Ishikawa (cell line): Measurements from ENCODE around the gene RPA1.

Source experiments
- CEBPB ChIP-seq: IDR thresholded peaks from 2 replicates; pipeline ENCODE4 v1.6.1; 2012
- CREB1 ChIP-seq: IDR thresholded peaks from 2 replicates; pipeline ENCODE4 v1.6.1; 2012; ENCODE audit warnings: low read depth
- EGR1 ChIP-seq: IDR thresholded peaks from 2 replicates; pipeline ENCODE4 v1.6.1; 2012
- EP300 ChIP-seq: IDR thresholded peaks from 2 replicates; pipeline ENCODE4 v1.6.1; 2012; ENCODE audit warnings: borderline replicate concordance
- FOXM1 ChIP-seq: IDR thresholded peaks from 2 replicates; pipeline ENCODE4 v1.6.1; 2012; ENCODE audit warnings: low read depth, borderline replicate concordance
- NFIC ChIP-seq: IDR thresholded peaks from 2 replicates; pipeline ENCODE4 v1.6.1; 2012
- RAD21 ChIP-seq: IDR thresholded peaks from 2 replicates; pipeline ENCODE4 v1.6.1; 2012; ENCODE audit warnings: low read depth
- TAF1 ChIP-seq: IDR thresholded peaks from 2 replicates; pipeline ENCODE4 v1.6.1; 2012; ENCODE audit warnings: low read depth, mild to moderate bottlenecking
- TCF12 ChIP-seq: IDR thresholded peaks from 2 replicates; pipeline ENCODE4 v1.6.1; 2012; ENCODE audit warnings: low read depth
- TEAD4 ChIP-seq: IDR thresholded peaks from 2 replicates; pipeline ENCODE4 v1.6.1; 2012
- USF1 ChIP-seq: IDR thresholded peaks from 2 replicates; pipeline ENCODE4 v1.6.1; 2012
- YY1 ChIP-seq: IDR thresholded peaks from 2 replicates; pipeline ENCODE4 v1.6.1; 2012; ENCODE audit warnings: low read depth
- ZBTB7A ChIP-seq: IDR thresholded peaks from 2 replicates; pipeline ENCODE4 v1.6.1; 2012; ENCODE audit warnings: low read depth
- TF ChIP-seq, protein P1 (sequence below): IDR thresholded peaks from 2 replicates; pipeline ENCODE4 v1.6.1; 2012
- TF ChIP-seq, protein P2 (sequence below): IDR thresholded peaks from 2 replicates; pipeline ENCODE4 v1.6.1; 2012; ENCODE audit warnings: low read depth, mild to moderate bottlenecking

Gene RPA1

GRCh38 chr17:1916963-1917715 lies 87.3 kb downstream of the RPA1 start:
- no peak for TF ChIP-seq ZBTB7A
- no peak for TF ChIP-seq TAF1
- TF ChIP-seq, protein P1, sequence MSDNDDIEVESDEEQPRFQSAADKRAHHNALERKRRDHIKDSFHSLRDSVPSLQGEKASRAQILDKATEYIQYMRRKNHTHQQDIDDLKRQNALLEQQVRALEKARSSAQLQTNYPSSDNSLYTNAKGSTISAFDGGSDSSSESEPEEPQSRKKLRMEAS = no peak
- no peak for TF ChIP-seq YY1
- TF ChIP-seq EP300 = no peak
- no peak for TF ChIP-seq EGR1

GRCh38 chr17:1918346-1919162 lies 88.7 kb downstream of the RPA1 start:
- TF ChIP-seq NFIC (no peak), EGR1 (no peak), FOXM1 (no peak), TCF12 (no peak), RAD21 (no peak), ZBTB7A (no peak), YY1 (no peak), USF1 (no peak), TEAD4 (no peak), CREB1 (no peak), EP300 (no peak), CEBPB (no peak)
- TF ChIP-seq, protein P1 = no peak

DNA sequence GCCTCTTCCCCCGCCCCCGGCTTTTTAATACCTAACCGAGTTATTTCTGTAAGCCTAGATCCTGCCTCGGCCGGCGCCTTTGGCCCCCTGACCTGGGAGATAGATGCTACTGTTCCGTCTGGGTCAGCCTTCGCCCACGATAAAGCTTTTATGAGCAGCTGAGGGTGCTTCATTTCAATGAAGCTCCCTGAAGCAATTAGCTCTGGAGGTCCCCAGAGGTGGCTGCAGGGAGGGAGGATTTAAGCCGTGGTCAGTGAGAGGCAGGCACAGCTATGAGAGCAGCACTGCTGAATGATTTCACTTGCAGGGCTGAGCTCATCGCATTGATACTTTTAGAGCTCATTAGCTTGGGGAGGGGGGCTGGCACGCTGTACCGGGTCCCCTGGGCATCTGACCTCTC lies 89.4 kb downstream of the RPA1 start:
- TF ChIP-seq EGR1 (no peak), EP300 (no peak), TEAD4 (no peak), CEBPB (no peak), USF1 (no peak), YY1 (no peak), FOXM1 (no peak), ZBTB7A (no peak), NFIC (no peak), CREB1 (no peak), RAD21 (no peak), TAF1 (no peak), TCF12 (no peak)
- TF ChIP-seq, protein P2, sequence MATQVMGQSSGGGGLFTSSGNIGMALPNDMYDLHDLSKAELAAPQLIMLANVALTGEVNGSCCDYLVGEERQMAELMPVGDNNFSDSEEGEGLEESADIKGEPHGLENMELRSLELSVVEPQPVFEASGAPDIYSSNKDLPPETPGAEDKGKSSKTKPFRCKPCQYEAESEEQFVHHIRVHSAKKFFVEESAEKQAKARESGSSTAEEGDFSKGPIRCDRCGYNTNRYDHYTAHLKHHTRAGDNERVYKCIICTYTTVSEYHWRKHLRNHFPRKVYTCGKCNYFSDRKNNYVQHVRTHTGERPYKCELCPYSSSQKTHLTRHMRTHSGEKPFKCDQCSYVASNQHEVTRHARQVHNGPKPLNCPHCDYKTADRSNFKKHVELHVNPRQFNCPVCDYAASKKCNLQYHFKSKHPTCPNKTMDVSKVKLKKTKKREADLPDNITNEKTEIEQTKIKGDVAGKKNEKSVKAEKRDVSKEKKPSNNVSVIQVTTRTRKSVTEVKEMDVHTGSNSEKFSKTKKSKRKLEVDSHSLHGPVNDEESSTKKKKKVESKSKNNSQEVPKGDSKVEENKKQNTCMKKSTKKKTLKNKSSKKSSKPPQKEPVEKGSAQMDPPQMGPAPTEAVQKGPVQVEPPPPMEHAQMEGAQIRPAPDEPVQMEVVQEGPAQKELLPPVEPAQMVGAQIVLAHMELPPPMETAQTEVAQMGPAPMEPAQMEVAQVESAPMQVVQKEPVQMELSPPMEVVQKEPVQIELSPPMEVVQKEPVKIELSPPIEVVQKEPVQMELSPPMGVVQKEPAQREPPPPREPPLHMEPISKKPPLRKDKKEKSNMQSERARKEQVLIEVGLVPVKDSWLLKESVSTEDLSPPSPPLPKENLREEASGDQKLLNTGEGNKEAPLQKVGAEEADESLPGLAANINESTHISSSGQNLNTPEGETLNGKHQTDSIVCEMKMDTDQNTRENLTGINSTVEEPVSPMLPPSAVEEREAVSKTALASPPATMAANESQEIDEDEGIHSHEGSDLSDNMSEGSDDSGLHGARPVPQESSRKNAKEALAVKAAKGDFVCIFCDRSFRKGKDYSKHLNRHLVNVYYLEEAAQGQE = no peak
- TF ChIP-seq, protein P1 = no peak

GRCh38 chr17:1920948-1921351 lies 91.1 kb downstream of the RPA1 start:
- TF ChIP-seq USF1 = no peak
- TF ChIP-seq TEAD4 = no peak
- no peak for TF ChIP-seq TAF1
- TF ChIP-seq, protein P2 = no peak
- no peak for TF ChIP-seq FOXM1
- no peak for TF ChIP-seq CEBPB

DNA sequence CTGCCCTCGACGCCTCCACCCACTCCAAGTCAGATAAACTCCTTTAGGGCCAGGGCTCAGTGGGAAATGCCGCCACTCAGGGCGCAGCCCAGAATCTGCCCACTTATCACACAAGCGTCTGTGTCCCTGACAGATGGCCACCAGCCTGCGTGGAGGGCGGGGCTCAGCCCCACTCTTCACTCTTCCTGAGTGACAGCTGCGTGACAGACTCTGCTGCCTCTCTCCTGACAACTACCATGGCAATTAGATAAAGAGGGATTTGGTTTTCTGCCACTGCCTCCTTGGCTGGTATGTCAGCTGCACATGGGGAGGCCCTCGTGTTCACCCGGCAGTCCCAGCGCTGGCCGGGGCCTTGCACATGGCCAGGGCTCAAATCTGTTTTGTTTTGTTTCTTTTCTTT lies 99.2 kb downstream of the RPA1 start:
- no peak for TF ChIP-seq TAF1
- no peak for TF ChIP-seq EGR1
- TF ChIP-seq NFIC = no peak
- no peak for TF ChIP-seq TEAD4
- no peak for TF ChIP-seq RAD21
- TF ChIP-seq TCF12 = no peak
- no peak for TF ChIP-seq ZBTB7A
- TF ChIP-seq, protein P2 = no peak
- TF ChIP-seq CREB1 = no peak
